Liver (tissue), 9 donors: Measurements from ENCODE around the gene TLR1. TPM values are rescaled to one million over a fixed set of nuclear protein-coding genes. Genes with fewer than 3 reads are reported as not detected.

ENCODE experiments used
- DNase-seq: peaks from one replicate; pipeline ENCODE4 v3.0.0-alpha.2; 2017; ENCODE audit warnings: low spot score
- H3K27ac ChIP-seq, 2 donors: one replicate each; pipeline ENCODE4 v1.7.0; 2013; ENCODE audit warnings: inconsistent platforms in 2 of 2, low read length in 2 of 2, control low read depth in 1 of 2, low read depth in 1 of 2, mild to moderate bottlenecking in 1 of 2
- H3K27me3 ChIP-seq, 4 donors: one replicate each; pipeline versions ENCODE4 v1.6.1 to v1.7.0; 2013; ENCODE audit warnings: low read length in 3 of 4, inconsistent platforms in 1 of 4, mild to moderate bottlenecking in 1 of 4, moderate library complexity in 1 of 4; ENCODE audit not compliant: control insufficient read depth in 4 of 4, insufficient read depth in 4 of 4
- H3K36me3 ChIP-seq, 4 donors: one replicate each; pipeline versions ENCODE4 v1.6.1 to v1.7.0; 2013; ENCODE audit warnings: low read length in 3 of 4, mild to moderate bottlenecking in 3 of 4, low read depth in 1 of 4, moderate library complexity in 1 of 4; ENCODE audit not compliant: control insufficient read depth in 4 of 4, insufficient read depth in 3 of 4
- H3K4me1 ChIP-seq, 4 donors: one replicate each; pipeline versions ENCODE4 v1.6.1 to v1.7.0; 2013; ENCODE audit warnings: low read length in 3 of 4, mild to moderate bottlenecking in 3 of 4, moderate library complexity in 1 of 4; ENCODE audit not compliant: control insufficient read depth in 4 of 4, insufficient read depth in 4 of 4
- H3K4me3 ChIP-seq, 3 donors: one replicate each; pipeline versions ENCODE4 v1.6.1 to v1.7.0; 2013; ENCODE audit warnings: low read length in 3 of 3, control low read depth in 1 of 3, low read depth in 1 of 3, mild to moderate bottlenecking in 1 of 3
- H3K9ac ChIP-seq, 2 donors: one replicate each; pipeline ENCODE4 v1.7.0; 2013; ENCODE audit warnings: low read length in 2 of 2, mild to moderate bottlenecking in 2 of 2, moderate library complexity in 2 of 2, control low read depth in 1 of 2, low read depth in 1 of 2
- H3K9me3 ChIP-seq, 4 donors: one replicate each; pipeline versions ENCODE4 v1.6.1 to v1.7.0; 2013; ENCODE audit warnings: low read length in 3 of 4; ENCODE audit not compliant: control insufficient read depth in 4 of 4
- ATF3 ChIP-seq: IDR thresholded peaks from 2 replicates; pipeline ENCODE4 v1.6.1; 2016; ENCODE audit warnings: antibody characterized with exemption
- CTCF ChIP-seq: fragments of 150-350 bp; IDR thresholded peaks from 2 replicates; pipeline ENCODE4 v1.5.1; 2017; ENCODE audit warnings: improper control_type of control experiment, low read depth, low read length; ENCODE audit not compliant: missing input control
- EGR1 ChIP-seq, 2 donors: IDR thresholded peaks; 2 replicates each; pipeline ENCODE4 v1.6.1; 2016 to 2018; ENCODE audit warnings: antibody characterized with exemption in 2 of 2, low read depth in 2 of 2
- FOXA1 ChIP-seq: IDR thresholded peaks from 2 replicates; pipeline ENCODE4 v1.6.1; 2016; ENCODE audit warnings: antibody characterized with exemption
- FOXA2 ChIP-seq: IDR thresholded peaks from 2 replicates; pipeline ENCODE4 v1.6.1; 2016; ENCODE audit warnings: antibody characterized with exemption
- GABPA ChIP-seq, 2 donors: IDR thresholded peaks in 1 of 2; conservative IDR thresholded peaks in 1 of 2; 2 replicates each; pipeline ENCODE4 v1.6.1; 2016; ENCODE audit warnings: antibody characterized with exemption in 2 of 2, mild to moderate bottlenecking in 1 of 2, moderate library complexity in 1 of 2
- HNF4A ChIP-seq, 2 donors: conservative IDR thresholded peaks; 2 replicates each; pipeline ENCODE4 v1.6.1; 2016; ENCODE audit warnings: antibody characterized with exemption in 2 of 2, mild to moderate bottlenecking in 2 of 2
- HNF4G ChIP-seq: IDR thresholded peaks from 2 replicates; pipeline ENCODE4 v1.6.1; 2016; ENCODE audit warnings: antibody characterized with exemption
- JUND ChIP-seq, 2 donors: IDR thresholded peaks; 2 replicates each; pipeline ENCODE4 v1.6.1; 2016; ENCODE audit warnings: antibody characterized with exemption in 2 of 2
- MAX ChIP-seq: IDR thresholded peaks from 2 replicates; pipeline ENCODE4 v1.6.1; 2016; ENCODE audit warnings: antibody characterized with exemption
- NR2F2 ChIP-seq: IDR thresholded peaks from 2 replicates; pipeline ENCODE4 v1.6.1; 2016; ENCODE audit warnings: antibody characterized with exemption
- RAD21 ChIP-seq, 2 donors: IDR thresholded peaks; 2 replicates each; pipeline ENCODE4 v1.6.1; 2016; ENCODE audit warnings: antibody characterized with exemption in 2 of 2, mild to moderate bottlenecking in 2 of 2
- REST ChIP-seq: IDR thresholded peaks from 2 replicates; pipeline ENCODE4 v1.6.1; 2016; ENCODE audit warnings: antibody characterized with exemption, mild to moderate bottlenecking
- RXRA ChIP-seq, 2 donors: IDR thresholded peaks; 2 replicates each; pipeline ENCODE4 v1.6.1; 2017 to 2018; ENCODE audit warnings: antibody characterized with exemption in 2 of 2, mild to moderate bottlenecking in 1 of 2
- SP1 ChIP-seq: IDR thresholded peaks from 2 replicates; pipeline ENCODE4 v1.6.1; 2018; ENCODE audit warnings: antibody characterized with exemption, mild to moderate bottlenecking
- TAF1 ChIP-seq: conservative IDR thresholded peaks from 2 replicates; pipeline ENCODE4 v1.6.1; 2016; ENCODE audit warnings: antibody characterized with exemption, mild to moderate bottlenecking
- YY1 ChIP-seq: IDR thresholded peaks from 2 replicates; pipeline ENCODE4 v1.6.1; 2016; ENCODE audit warnings: antibody characterized with exemption, mild to moderate bottlenecking
- ZBTB33 ChIP-seq: IDR thresholded peaks from 2 replicates; pipeline ENCODE4 v1.6.1; 2016; ENCODE audit warnings: antibody characterized with exemption
- WGBS: extraction: QIAGEN DNeasy Blood & Tissue Kit; methylation state at CpG from one replicate; pipeline ENCODE4 v1.1.7; 2013; 5-methylcytosine and 5-hydroxymethylcytosine counted together
- polyA plus RNA-seq, 2 donors: library from polyadenylated mRNA; stranded (reverse) in 1 of 2; unstranded in 1 of 2; fragments of 200-250 nt in 1 of 2; fragments of >200 nt in 1 of 2; fragmentation: Nextera tagmentation in 1 of 2; extraction: Ambion mirVana in 1 of 2; gene quantifications; one replicate each; pipeline versions ENCODE4 v1.2.1 to v1.2.3, GENCODE V29; 2013 to 2015
- total RNA-seq, 2 donors: library from RNA; depleted of rRNA; stranded (reverse); fragments of >200 nt; gene quantifications; one replicate each; pipeline ENCODE4 v1.2.3, GENCODE V29; 2014
- donor health status: healthy.
- donor health status: healthy.
- donor health status: healthy.
- donor health status: healthy.
- donor health status: healthy.

Gene TLR1
- total and polyA plus RNA-seq, 4 donors = 2.7 to 10.0 (median 6.4) TPM

- Histone ChIP-seq H3K9ac (no peak overlapping the region), H3K4me3 (no peak overlapping the region), H3K4me1 (no peaks in the 10 kb centered on the region), H3K36me3 (no peaks in the 10 kb centered on the region), H3K27me3 (no peaks in the 10 kb centered on the region), H3K27ac (no peak overlapping the region), H3K9me3 (peaks cover 0 to 4% (median under 1%) of the 10 kb centered on the region in 4 donors)
- 89% methylated on average over 4 of the region's 4 CpGs for WGBS
- no peak for DNase-seq
- TF ChIP-seq SP1 (no peak), RXRA (IDR thresholded peaks at IDR 0.05) (no peak), EGR1 (IDR thresholded peaks at IDR 0.05; ENCODE audit: low read depth in 2 of 2) (no peak), JUND (IDR thresholded peaks at IDR 0.05) (no peak), CTCF (no peak), NR2F2 (no peak), ZBTB33 (no peak), MAX (no peak), GABPA (IDR thresholded peaks at IDR 0.05 in 1 of 2, conservative IDR thresholded peaks at IDR 0.05 in 1 of 2) (no peak), ATF3 (no peak), FOXA2 (no peak), YY1 (no peak), HNF4A (conservative IDR thresholded peaks at IDR 0.05) (no peak), REST (no peak), FOXA1 (no peak), TAF1 (no peak), RAD21 (IDR thresholded peaks at IDR 0.05) (no peak), HNF4G (no peak)
Observed at GRCh38 chr4:38749336-38749735, 55.3 kb downstream of the TLR1 start.
